Measurements from ENCODE around the gene PPP1R11.
A peak's percentile ranks its signal among the peaks of the same experiment; 100 is the strongest.
"Not testable (repeated sequence)": the region's sequence is repeated elsewhere in the genome, so short reads cannot be mapped to it uniquely, and the experiment has no call there.

PPP1R11 gene

GRCh38 chr6:30100154-30100553 is 33.2 kb downstream of the PPP1R11 start:
- DNase-seq = no peak

GRCh38 chr6:30100585-30101443 is 33.8 kb downstream of the PPP1R11 start:
- DNase-seq = no peak

GRCh38 chr6:30101444-30102413 is 34.7 kb downstream of the PPP1R11 start:
- DNase-seq = no peak

- DNase-seq = no peak
These were observed 35.5 kb downstream of the PPP1R11 start for GRCh38 chr6:30102414-30102969.

GRCh38 chr6:30102970-30103871 is 36.2 kb downstream of the PPP1R11 start:
- DNase-seq = peak; percentile 55

- no peak for DNase-seq
These were observed 36.8 kb downstream of the PPP1R11 start for GRCh38 chr6:30103872-30104179.

- no peak for DNase-seq
These were observed 37.7 kb downstream of the PPP1R11 start for GRCh38 chr6:30104661-30105060.

GRCh38 chr6:30111266-30111856 is 44.4 kb downstream of the PPP1R11 start:
- no peak for DNase-seq

- no peak for DNase-seq
These were observed 45.5 kb downstream of the PPP1R11 start for GRCh38 chr6:30112402-30112994.

GRCh38 chr6:30113003-30113759 is 46.2 kb downstream of the PPP1R11 start, which contains the start of gene TRIM31:
TRIM31 (minus strand) TSS chr6:30113090; CDS start chr6:30112805, 285 bp downstream.
- no peak for DNase-seq

- no peak for DNase-seq
These were observed 46.8 kb downstream of the PPP1R11 start for GRCh38 chr6:30113841-30114240.

GRCh38 chr6:30116724-30117123 is 49.7 kb downstream of the PPP1R11 start:
- DNase-seq = no peak

GRCh38 chr6:30118691-30119090 is 51.7 kb downstream of the PPP1R11 start:
- not testable (repeated sequence) for DNase-seq

Measured in KG1 (cell line).